Measurements from ENCODE around the gene COLEC12.

The COLEC12 gene

GRCh38 chr18:362311-363290 lies 137.9 kb downstream of the COLEC12 start:
- DNase-seq (ENCODE audit: low read depth), result peak; percentile 24

GRCh38 chr18:361941-362310 lies 138.6 kb downstream of the COLEC12 start:
- peak; percentile 93 for DNase-seq (ENCODE audit: low read depth)

- no peak for DNase-seq (ENCODE audit: low read depth)
Observed at GRCh38 chr18:361100-361732, 139.3 kb downstream of the COLEC12 start.

GRCh38 chr18:360676-361075 lies 139.8 kb downstream of the COLEC12 start:
- no peak for DNase-seq (ENCODE audit: low read depth)

- no peak for DNase-seq (ENCODE audit: low read depth)
Observed at GRCh38 chr18:356778-357177, 143.7 kb downstream of the COLEC12 start.

- no peak for DNase-seq (ENCODE audit: low read depth)
Observed at GRCh38 chr18:355678-356077, 144.8 kb downstream of the COLEC12 start.

- no peak for DNase-seq (ENCODE audit: low read depth)
Observed at GRCh38 chr18:354471-354870, 146.0 kb downstream of the COLEC12 start.

GRCh38 chr18:354003-354402 lies 146.5 kb downstream of the COLEC12 start:
- DNase-seq (ENCODE audit: low read depth), result no peak

- no peak for DNase-seq (ENCODE audit: low read depth)
Observed at GRCh38 chr18:352438-352837, 148.1 kb downstream of the COLEC12 start.

GRCh38 chr18:350953-351572 lies 149.4 kb downstream of the COLEC12 start:
- no peak for DNase-seq (ENCODE audit: low read depth)

- DNase-seq (ENCODE audit: low read depth), result no peak
Observed at GRCh38 chr18:346600-346999, 153.9 kb downstream of the COLEC12 start.

GRCh38 chr18:341102-341501 lies 159.4 kb downstream of the COLEC12 start:
- DNase-seq (ENCODE audit: low read depth), result no peak

GRCh38 chr18:340044-340443 lies 160.5 kb downstream of the COLEC12 start:
- DNase-seq (ENCODE audit: low read depth), result no peak

GRCh38 chr18:339200-339599 lies 161.3 kb downstream of the COLEC12 start:
- no peak for DNase-seq (ENCODE audit: low read depth)

GRCh38 chr18:336713-337112 lies 163.8 kb downstream of the COLEC12 start:
- no peak for DNase-seq (ENCODE audit: low read depth)

- no peak for DNase-seq (ENCODE audit: low read depth)
Observed at GRCh38 chr18:335733-336132, 164.8 kb downstream of the COLEC12 start.

- DNase-seq (ENCODE audit: low read depth), result no peak
Observed at GRCh38 chr18:334575-335132, 165.8 kb downstream of the COLEC12 start.

GRCh38 chr18:332721-333510 lies 167.6 kb downstream of the COLEC12 start:
- DNase-seq (ENCODE audit: low read depth), result no peak

- no peak for DNase-seq (ENCODE audit: low read depth)
Observed at GRCh38 chr18:332007-332406, 168.5 kb downstream of the COLEC12 start.

GRCh38 chr18:331221-331821 lies 169.2 kb downstream of the COLEC12 start:
- DNase-seq (ENCODE audit: low read depth), result no peak

GRCh38 chr18:328928-329327 lies 171.6 kb downstream of the COLEC12 start:
- no peak for DNase-seq (ENCODE audit: low read depth)
